ENCODE results near the gene SMPDL3B.

Gene SMPDL3B

DNA sequence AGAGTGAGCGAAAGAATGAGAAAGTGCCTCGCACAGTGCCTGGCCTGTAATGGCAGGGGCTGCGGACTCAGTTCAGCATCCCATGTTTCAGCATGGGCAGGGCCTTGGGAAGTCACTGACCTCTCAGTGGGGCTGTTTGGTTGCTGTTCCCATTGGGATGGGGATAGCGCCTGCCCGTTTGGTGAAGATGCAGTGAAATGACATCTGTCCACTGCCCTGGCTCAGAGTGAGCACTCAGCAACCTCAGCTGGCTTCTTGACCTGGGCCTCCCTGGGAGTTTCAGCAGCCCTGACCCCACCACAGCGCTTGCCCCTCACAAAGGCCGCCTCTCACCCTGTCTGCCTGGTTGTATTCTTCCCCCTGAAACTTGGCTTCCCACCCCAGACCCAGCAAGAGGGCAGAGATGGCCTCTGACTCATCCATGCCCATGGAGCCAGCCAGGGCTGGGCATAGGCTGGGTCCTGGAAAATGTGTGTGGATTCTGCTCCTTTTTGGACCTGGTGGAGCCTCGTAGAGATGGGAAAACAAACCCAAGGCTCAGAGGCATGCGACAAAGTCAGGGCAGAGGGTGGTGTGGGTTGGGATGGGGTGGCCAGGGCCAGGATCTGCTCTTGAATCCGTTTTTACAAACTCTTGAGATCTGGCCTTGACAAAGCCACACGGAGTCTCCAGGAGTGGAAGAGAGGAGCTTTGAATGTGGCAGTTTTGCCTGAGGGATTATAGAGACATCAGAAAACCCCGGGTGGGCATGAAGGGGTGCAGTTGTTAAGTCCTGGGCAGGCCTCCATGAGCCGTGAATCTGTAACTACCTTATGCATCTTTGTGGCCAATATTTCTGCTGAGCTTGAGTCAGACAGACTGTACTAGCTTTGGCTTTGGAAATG lies 26.2 kb downstream of the SMPDL3B start:
- no peak for DNase-seq (ENCODE audit: low read depth)
- TF ChIP-seq CTCF (conservative IDR thresholded peaks at IDR 0.05; ENCODE audit: low read length): no peak
- peak overlapping the region; percentile 82 for H3K4me3 ChIP-seq (ENCODE audit: low read length)

DNA sequence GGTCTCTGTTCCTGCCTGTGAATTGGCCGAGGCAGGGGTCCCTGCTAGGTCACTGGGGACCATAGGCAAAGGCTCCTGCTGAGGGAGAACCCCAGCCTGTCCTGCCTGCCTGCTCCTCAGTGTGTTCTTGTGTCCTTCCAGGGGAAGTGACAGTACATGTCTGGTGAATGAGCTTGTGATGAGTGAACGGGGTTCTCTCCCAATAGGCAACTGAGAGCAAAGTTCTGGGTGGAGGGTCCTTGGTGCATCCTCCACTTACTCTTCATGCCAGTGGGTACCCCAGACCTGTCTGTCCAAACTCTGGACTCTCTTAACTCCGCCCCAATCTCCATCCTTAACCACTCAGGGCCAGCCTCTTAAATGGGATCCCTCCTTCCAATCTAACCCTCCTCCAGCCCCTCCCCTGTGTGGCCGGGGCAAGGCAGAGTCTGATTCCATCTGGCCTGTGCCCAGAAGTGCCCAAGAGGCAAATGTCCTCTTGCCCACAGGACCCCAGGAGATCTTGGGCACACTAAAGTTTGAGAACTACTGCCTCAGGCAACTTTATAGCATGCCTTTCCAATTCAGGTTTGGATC lies 26.9 kb downstream of the SMPDL3B start:
- TF ChIP-seq CTCF (conservative IDR thresholded peaks at IDR 0.05; ENCODE audit: low read length): no peak
- H3K4me3 ChIP-seq (ENCODE audit: low read length): peak overlapping the region; percentile 82
- DNase-seq (ENCODE audit: low read depth): no peak

DNA sequence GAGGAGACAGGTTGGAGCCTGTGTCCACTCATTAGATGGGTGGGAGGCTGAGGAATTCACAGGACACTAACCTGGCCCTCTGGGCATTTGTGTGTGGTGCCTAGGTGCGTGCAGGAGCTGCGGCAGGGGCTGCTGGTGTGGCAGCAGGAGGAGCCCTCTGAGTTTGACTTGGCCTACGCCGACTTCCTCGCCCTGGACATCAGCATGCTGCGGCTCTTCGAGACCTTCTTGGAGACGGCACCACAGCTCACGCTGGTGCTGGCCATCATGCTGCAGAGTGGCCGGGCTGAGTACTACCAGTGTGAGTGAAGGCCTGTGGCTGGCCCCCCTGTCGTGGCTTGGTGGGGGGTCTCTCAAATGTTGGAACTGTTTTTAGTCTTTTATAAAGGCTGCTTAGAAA lies 28.6 kb downstream of the SMPDL3B start:
- TF ChIP-seq CTCF (conservative IDR thresholded peaks at IDR 0.05; ENCODE audit: low read length): no peak
- no peak overlapping the region for H3K4me3 ChIP-seq (ENCODE audit: low read length)
- DNase-seq (ENCODE audit: low read depth): no peak

- no peak for DNase-seq (ENCODE audit: low read depth)
- H3K4me3 ChIP-seq (ENCODE audit: low read length): no peak overlapping the region
- no peak for TF ChIP-seq CTCF (conservative IDR thresholded peaks at IDR 0.05; ENCODE audit: low read length)
Observed at GRCh38 chr1:27966402-27967105, 31.8 kb downstream of the SMPDL3B start.

DNA sequence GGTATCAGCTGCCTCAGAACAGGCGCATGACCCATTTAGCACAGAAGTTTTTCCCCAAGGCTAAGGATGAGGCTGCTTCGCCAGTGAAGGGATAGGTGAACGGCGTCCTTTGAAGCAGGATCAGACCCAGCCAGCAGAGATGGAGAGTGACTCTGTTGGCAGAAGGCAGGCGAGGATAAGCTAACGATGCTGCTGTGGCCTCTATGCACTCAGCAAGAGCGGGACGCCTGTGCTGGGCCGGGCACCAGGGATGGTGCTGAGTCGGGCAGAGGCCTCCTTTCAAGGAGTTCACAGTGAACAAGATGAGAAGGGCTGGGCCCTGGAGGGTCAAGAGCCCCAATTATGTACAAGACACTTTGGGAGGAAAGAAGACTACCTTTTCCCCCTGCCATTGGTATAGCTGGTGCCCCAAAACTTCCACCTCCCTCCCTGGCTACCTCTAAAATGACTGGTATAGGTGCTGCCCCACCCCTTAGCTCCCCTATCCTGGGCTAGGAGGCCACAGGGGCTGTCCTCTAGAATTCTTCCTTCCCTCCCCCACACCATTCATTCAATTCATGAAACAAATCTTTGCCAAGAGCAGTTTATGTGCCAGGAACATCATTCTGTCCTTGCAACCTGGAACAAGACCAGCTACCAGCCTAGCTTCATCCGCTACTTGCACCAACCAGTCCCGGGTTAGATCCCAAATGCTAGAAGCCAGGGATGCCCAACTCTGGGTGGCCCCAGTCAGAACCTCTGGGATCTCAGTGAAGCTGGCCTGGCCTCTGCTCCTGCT lies 32.5 kb downstream of the SMPDL3B start:
- DNase-seq (ENCODE audit: low read depth): no peak
- H3K4me3 ChIP-seq (ENCODE audit: low read length): no peak overlapping the region
- TF ChIP-seq CTCF (conservative IDR thresholded peaks at IDR 0.05; ENCODE audit: low read length): no peak

DNA sequence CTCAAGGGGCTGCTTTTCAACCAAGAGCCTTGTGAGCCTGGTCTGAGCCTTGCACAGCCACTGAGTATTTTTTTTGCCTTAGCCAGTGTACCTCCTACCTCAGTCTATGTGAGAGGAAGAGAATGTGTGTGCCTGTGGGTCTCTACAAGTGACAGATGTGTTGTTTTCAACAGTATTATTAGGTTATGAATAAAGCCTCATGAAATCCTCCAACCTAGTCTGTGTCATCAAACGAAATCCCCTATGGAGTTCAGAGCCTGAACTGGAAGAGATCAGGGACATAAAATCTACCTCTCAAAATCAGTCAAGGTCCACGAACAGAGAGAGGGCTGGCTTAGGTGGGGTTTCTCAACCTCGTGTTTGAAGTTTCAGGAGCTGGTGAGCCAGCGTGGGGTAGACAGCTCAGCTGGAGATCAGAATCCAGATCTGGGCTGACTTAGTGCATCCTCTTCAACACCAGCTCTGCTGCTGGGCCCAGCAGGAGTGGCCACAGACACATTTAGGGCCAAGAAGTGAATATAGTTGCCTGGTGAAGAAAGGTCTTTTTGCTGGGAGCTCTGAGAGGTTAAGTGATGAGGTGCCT lies 33.2 kb downstream of the SMPDL3B start:
- no peak overlapping the region for H3K4me3 ChIP-seq (ENCODE audit: low read length)
- TF ChIP-seq CTCF (conservative IDR thresholded peaks at IDR 0.05; ENCODE audit: low read length): no peak
- no peak for DNase-seq (ENCODE audit: low read depth)
